Activated CD4-positive, alpha-beta T cell treated with anti-CD3 and anti-CD28 coated beads for 36 hours (primary cell): ENCODE results near the gene NEDD9. TPM values are rescaled to one million over a fixed set of nuclear protein-coding genes. Genes with fewer than 3 reads are reported as not detected.

Experiments
- ATAC-seq: fragments of 200-7000 bp; cut with Tn5 transposase; one replicate; pipeline ENCODE4 v1.10.0; 2021; ENCODE audit warnings: mild to moderate bottlenecking, moderate library complexity
- CTCF ChIA-PET: fragments of 350-600 bp; sonication (Branson Sonifier 250); formaldehyde crosslinking; loops from one replicate; lab custom pipeline; 2021; ENCODE audit warnings: antibody characterized with exemption; lab: Charles Lee
- POLR2A ChIA-PET: fragments of 350-600 bp; sonication (Branson Sonifier 250); formaldehyde crosslinking; loops from one replicate; lab custom pipeline; 2021; ENCODE audit warnings: antibody characterized with exemption, inconsistent platforms; lab: Charles Lee
- DNase-seq: peaks from one replicate; pipeline ENCODE4 v3.0.0-alpha.2; 2020
- H3K27ac Mint-ChIP-seq: one replicate; pipeline ENCODE4 v1.8.0; 2021; ENCODE audit warnings: mixed read lengths
- H3K27me3 Mint-ChIP-seq: one replicate; pipeline ENCODE4 v1.8.0; 2021; ENCODE audit warnings: mixed read lengths
- H3K36me3 Mint-ChIP-seq: one replicate; pipeline ENCODE4 v1.8.0; 2021; ENCODE audit warnings: low read depth, mixed read lengths
- H3K4me1 Mint-ChIP-seq: one replicate; pipeline ENCODE4 v1.8.0; 2021; ENCODE audit warnings: mixed read lengths
- H3K4me3 Mint-ChIP-seq: one replicate; pipeline ENCODE4 v1.8.0; 2021; ENCODE audit warnings: mild to moderate bottlenecking, moderate library complexity, mixed read lengths
- H3K9me3 Mint-ChIP-seq: one replicate; pipeline ENCODE4 v1.8.0; 2021; ENCODE audit warnings: low read depth, mixed read lengths
- intact Hi-C, 2 experiments: fragments of 100-400 bp; cut with DNase I in 1 of 2; cut with micrococcal nuclease in 1 of 2; formaldehyde crosslinking; loops; one replicate each; pipeline versions ENCODE4 v1.14.2 to v1.15.1; 2022 to 2024; cut with DNase I, micrococcal nuclease
- total RNA-seq, 2 experiments: library from RNA; stranded (reverse); gene quantifications; one replicate each; pipeline ENCODE4 v1.2.3, GENCODE V29; 2021

Gene NEDD9
- total RNA-seq, 2 experiments from 2014 or later = 23.6 to 27.3 TPM

- Mint-ChIP-seq H3K27ac (no peak overlapping the region), H3K36me3 (no peaks in the 10 kb centered on the region), H3K4me3 (no peak overlapping the region), H3K9me3 (no peaks in the 10 kb centered on the region), H3K27me3 (no peaks in the 10 kb centered on the region), H3K4me1 (peaks cover 13% of the 10 kb centered on the region)
- intact Hi-C loops = loop anchor here (1.0 to 5.0 kb wide), 5 partner anchors 28 to 324 kb away; partner anchors contain the start of gene NEDD9 (in 2 of the 2)
- ATAC-seq = no peak
- ChIA-PET CTCF (interaction anchor here (0.6 to 2.5 kb wide), 21 partner anchors 12 to 388 kb away, joined by 3 to 35 read pairs (median 3); partner anchors contain the start of gene SMIM13), POLR2A (no interaction called here)
- DNase-seq = no peak
Observed at GRCh38 chr6:11171952-11172351, 60.5 kb downstream of the NEDD9 start.

- H3K4me3 Mint-ChIP-seq = no peak overlapping the region
- no peak overlapping the region for H3K27ac Mint-ChIP-seq
- H3K27me3 Mint-ChIP-seq = no peaks in the 10 kb centered on the region
- DNase-seq = no peak
- POLR2A ChIA-PET = no interaction called here
- H3K4me1 Mint-ChIP-seq = peaks cover 26% of the 10 kb centered on the region
- no peaks in the 10 kb centered on the region for H3K36me3 Mint-ChIP-seq
- CTCF ChIA-PET = interaction anchor here (1.0 to 2.3 kb wide), 2 partner anchors 24 to 328 kb away, joined by 3 to 20 read pairs; no protein-coding TSS in a partner anchor
- H3K9me3 Mint-ChIP-seq = no peaks in the 10 kb centered on the region
- no peak for ATAC-seq
- intact Hi-C loops = no loop called here
Observed at GRCh38 chr6:11168091-11168635, 64.3 kb downstream of the NEDD9 start.

DNA sequence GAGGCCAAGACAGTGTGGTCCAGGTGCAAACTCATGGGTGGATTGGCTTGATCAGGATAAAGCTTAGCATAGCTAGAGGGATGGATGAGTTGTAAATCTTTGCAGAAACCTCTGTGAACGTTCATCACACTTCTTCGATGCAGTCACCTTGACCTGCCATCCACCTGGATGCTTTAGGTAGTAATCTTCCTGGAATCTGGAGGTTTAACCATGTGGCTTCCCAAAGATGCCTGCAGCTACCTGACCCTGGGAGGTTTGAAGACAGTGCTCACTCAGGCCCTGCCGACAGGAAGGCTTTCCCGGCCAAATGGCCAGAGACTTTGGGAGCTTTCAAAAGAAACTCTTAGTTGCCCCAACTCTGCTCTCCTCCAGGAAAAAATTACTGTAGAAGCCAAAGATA, 65.5 kb downstream of the NEDD9 start:
- no peak overlapping the region for H3K4me3 Mint-ChIP-seq
- CTCF ChIA-PET = interaction anchor here (2.3 kb wide), 1 partner anchor 329 kb away, joined by 20 read pairs; no protein-coding TSS in a partner anchor
- POLR2A ChIA-PET = interaction anchor here (0.5 kb wide), 1 partner anchor 111 kb away, joined by 3 read pairs; no protein-coding TSS in a partner anchor

GRCh38 chr6:11164717-11165646, 67.5 kb downstream of the NEDD9 start:
- no peak overlapping the region for H3K4me3 Mint-ChIP-seq
- CTCF ChIA-PET = interaction anchor here (0.6 kb wide), 1 partner anchor 60 kb away, joined by 3 read pairs; no protein-coding TSS in a partner anchor
- peak; percentile 49 for ATAC-seq

More for the DNA sequence above, 65.5 kb downstream of the NEDD9 start:
- DNase-seq = no peak
- H3K9me3 Mint-ChIP-seq = no peaks in the 10 kb centered on the region
- H3K27ac Mint-ChIP-seq = no peak overlapping the region
- peaks cover 16% of the 10 kb centered on the region for H3K4me1 Mint-ChIP-seq
- no peaks in the 10 kb centered on the region for H3K36me3 Mint-ChIP-seq
- intact Hi-C loops = no loop called here
- no peaks in the 10 kb centered on the region for H3K27me3 Mint-ChIP-seq
- ATAC-seq = no peak

GRCh38 chr6:11163932-11164331, 68.5 kb downstream of the NEDD9 start:
- Mint-ChIP-seq H3K36me3 (no peaks in the 10 kb centered on the region), H3K27me3 (no peaks in the 10 kb centered on the region), H3K9me3 (no peaks in the 10 kb centered on the region), H3K27ac (no peak overlapping the region), H3K4me1 (peaks cover 16% of the 10 kb centered on the region), H3K4me3 (no peak overlapping the region)
- DNase-seq = peak; percentile 27
- ATAC-seq = peak; percentile 63
- ChIA-PET CTCF (no interaction called here), POLR2A (no interaction called here)
- intact Hi-C loops = no loop called here

More at GRCh38 chr6:11164717-11165646, 67.5 kb downstream of the NEDD9 start:
- peak; percentile 16 for DNase-seq
- no peaks in the 10 kb centered on the region for H3K36me3 Mint-ChIP-seq
- H3K27me3 Mint-ChIP-seq = no peaks in the 10 kb centered on the region
- no peak overlapping the region for H3K27ac Mint-ChIP-seq
- intact Hi-C loops = no loop called here
- no peaks in the 10 kb centered on the region for H3K9me3 Mint-ChIP-seq
- POLR2A ChIA-PET = no interaction called here
- peaks cover 16% of the 10 kb centered on the region for H3K4me1 Mint-ChIP-seq

- intact Hi-C loops = no loop called here
- ChIA-PET CTCF (interaction anchor here (1.0 to 1.2 kb wide), 3 partner anchors 13 to 334 kb away, joined by 3 to 4 read pairs (median 4); no protein-coding TSS in a partner anchor), POLR2A (no interaction called here)
- Mint-ChIP-seq H3K9me3 (no peaks in the 10 kb centered on the region), H3K4me1 (peaks cover 16% of the 10 kb centered on the region), H3K27ac (no peak overlapping the region), H3K4me3 (no peak overlapping the region), H3K27me3 (no peaks in the 10 kb centered on the region), H3K36me3 (no peaks in the 10 kb centered on the region)
- ATAC-seq (no peak), DNase-seq (no peak)
Observed at GRCh38 chr6:11162262-11162661, 70.2 kb downstream of the NEDD9 start.

DNA sequence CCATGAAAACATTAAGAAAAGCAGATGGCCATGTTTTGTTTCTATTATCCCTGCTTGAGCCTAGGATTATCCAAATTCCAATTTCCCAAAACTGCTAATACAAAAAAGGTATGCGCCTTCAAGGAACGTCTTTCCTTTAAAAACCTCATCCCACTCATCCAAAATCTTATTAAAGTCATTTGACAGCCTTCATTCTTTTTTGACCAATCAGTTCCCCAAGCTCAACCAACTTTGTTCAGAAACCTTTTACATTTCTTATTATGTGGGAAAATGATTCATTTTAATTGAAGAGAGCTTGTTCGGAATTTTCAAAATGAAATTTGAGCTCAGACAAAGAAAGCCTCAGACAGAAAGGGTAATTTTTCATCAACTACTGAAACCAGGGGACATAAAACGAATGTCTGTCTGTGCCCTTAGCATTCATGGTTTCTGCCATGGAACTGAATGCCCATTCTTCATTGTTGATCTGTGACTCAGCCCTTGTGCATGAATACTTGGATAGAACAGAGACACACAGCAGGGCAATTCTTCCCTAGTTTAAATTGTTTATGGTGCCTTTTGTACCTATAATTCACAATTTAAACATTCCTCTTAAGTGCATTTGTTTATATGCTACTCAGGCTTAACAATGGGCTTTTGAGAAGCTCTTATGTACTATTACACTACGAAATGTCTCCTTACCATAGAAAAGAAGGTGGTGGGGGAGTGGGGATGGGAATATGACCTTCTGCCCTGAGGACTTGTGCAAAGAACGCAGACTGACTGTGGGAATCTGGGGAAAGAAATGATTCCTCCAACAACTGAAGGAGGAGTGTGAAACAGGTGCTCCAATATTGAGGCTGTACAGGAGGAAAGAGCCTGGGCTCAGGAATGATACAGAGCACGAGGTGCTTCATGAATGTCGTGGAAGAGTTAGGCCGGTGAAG, 71.2 kb downstream of the NEDD9 start:
- ATAC-seq (no peak), DNase-seq (no peak)
- ChIA-PET POLR2A (no interaction called here), CTCF (interaction anchor here (0.6 to 1.2 kb wide), 2 partner anchors 23 to 307 kb away, joined by 3 read pairs; no protein-coding TSS in a partner anchor)
- Mint-ChIP-seq H3K4me3 (no peak overlapping the region), H3K4me1 (peaks cover 16% of the 10 kb centered on the region), H3K9me3 (no peaks in the 10 kb centered on the region), H3K36me3 (no peaks in the 10 kb centered on the region), H3K27me3 (no peaks in the 10 kb centered on the region), H3K27ac (no peak overlapping the region)
- intact Hi-C loops = no loop called here

- H3K27ac Mint-ChIP-seq = no peak overlapping the region
- POLR2A ChIA-PET = no interaction called here
- intact Hi-C loops = no loop called here
- CTCF ChIA-PET = no interaction called here
- H3K4me1 Mint-ChIP-seq = peaks cover 11% of the 10 kb centered on the region
- no peaks in the 10 kb centered on the region for H3K36me3 Mint-ChIP-seq
- ATAC-seq (no peak), DNase-seq (no peak)
- peaks cover 4% of the 10 kb centered on the region for H3K27me3 Mint-ChIP-seq
- no peak overlapping the region for H3K4me3 Mint-ChIP-seq
- no peaks in the 10 kb centered on the region for H3K9me3 Mint-ChIP-seq
Observed at GRCh38 chr6:11160199-11160598, 72.3 kb downstream of the NEDD9 start.

DNA sequence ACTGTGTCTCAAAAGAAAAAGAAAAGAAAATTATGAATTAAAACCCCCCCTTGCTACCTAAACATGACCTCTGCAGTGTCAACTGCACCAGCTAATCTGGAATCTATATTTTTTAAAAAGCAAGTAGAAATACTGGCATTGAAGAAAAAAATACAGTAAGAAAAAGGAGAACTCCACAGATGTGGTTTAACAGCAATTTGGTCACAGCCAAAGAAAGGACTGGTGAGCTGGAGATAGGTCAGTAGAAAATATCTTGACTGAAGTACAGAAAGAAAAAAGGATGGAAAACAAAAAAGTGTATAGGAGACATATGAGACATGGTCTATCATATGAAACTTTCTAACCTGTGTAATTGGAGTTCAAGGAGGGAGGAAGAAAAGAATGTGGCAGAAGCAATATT, 76.9 kb downstream of the NEDD9 start:
- Mint-ChIP-seq H3K27me3 (peaks cover 11% of the 10 kb centered on the region), H3K9me3 (no peaks in the 10 kb centered on the region), H3K27ac (no peak overlapping the region), H3K4me3 (no peak overlapping the region), H3K36me3 (no peaks in the 10 kb centered on the region), H3K4me1 (peaks cover 8% of the 10 kb centered on the region)
- DNase-seq (no peak), ATAC-seq (no peak)
- ChIA-PET CTCF (interaction anchor here (1.1 to 2.0 kb wide), 2 partner anchors 16 to 340 kb away, joined by 3 to 7 read pairs; no protein-coding TSS in a partner anchor), POLR2A (no interaction called here)
- intact Hi-C loops = no loop called here

DNA sequence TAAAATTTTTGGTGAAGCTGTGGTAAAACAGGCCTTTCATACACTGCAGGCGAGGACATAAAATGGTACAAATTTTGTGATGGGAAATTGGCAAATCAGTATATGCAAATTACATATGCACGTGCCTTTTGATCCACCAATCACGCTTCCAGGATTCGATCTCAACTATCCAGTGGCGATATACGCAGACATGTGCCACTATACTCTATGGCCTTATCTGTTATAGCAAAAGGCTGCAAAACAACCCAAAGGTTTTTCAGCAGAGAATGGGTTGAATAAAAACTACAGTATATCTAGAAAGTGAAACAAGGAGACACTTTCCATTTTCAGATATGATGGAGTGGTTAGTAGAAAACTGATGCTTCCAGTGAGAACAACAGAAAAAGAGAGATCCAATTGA, 79.0 kb downstream of the NEDD9 start:
- H3K27ac Mint-ChIP-seq = no peak overlapping the region
- peak; percentile 23 for ATAC-seq
- H3K4me1 Mint-ChIP-seq = peaks cover 8% of the 10 kb centered on the region
- DNase-seq = no peak
- peak overlapping the region; percentile 61 for H3K4me3 Mint-ChIP-seq
- no peaks in the 10 kb centered on the region for H3K36me3 Mint-ChIP-seq
- intact Hi-C loops = loop anchor here in 1 of 2 experiments (5.0 kb wide), 1 partner anchor 201 kb away; no protein-coding TSS in a partner anchor
- H3K9me3 Mint-ChIP-seq = no peaks in the 10 kb centered on the region
- ChIA-PET CTCF (no interaction called here), POLR2A (no interaction called here)
- H3K27me3 Mint-ChIP-seq = peaks cover 11% of the 10 kb centered on the region
